Thyroid gland (tissue), 4 donors: Measurements from ENCODE around the gene PHC2.

Source experiments
- CTCF ChIP-seq, 6 experiments: fragments of 200-600 bp in 3 of 6; fragments of 450-650 bp in 3 of 6; sonication (generic) in 3 of 6; IDR thresholded peaks; one replicate each; pipeline ENCODE4 v1.5.1; 2016 to 2019; ENCODE audit warnings: antibody characterized with exemption in 6 of 6, mild to moderate bottlenecking in 2 of 6, inconsistent platforms in 1 of 6, moderate library complexity in 1 of 6
- POLR2A ChIP-seq, 2 donors: fragments of 450-650 bp; IDR thresholded peaks; one replicate each; pipeline ENCODE4 v1.6.1; 2017; ENCODE audit warnings: antibody characterized with exemption in 2 of 2, mild to moderate bottlenecking in 2 of 2, moderate library complexity in 1 of 2

GRCh38 chr1:33369081-33369480, 61.8 kb downstream of the PHC2 start:
- TF ChIP-seq CTCF (IDR thresholded peaks at IDR 0.05), result no peak
- no peak for TF ChIP-seq POLR2A (IDR thresholded peaks at IDR 0.05)
